RWPE2 (cell line): Measurements from ENCODE around the gene SP4.

Experiments
- ATAC-seq: fragments of 200-7000 bp; cut with Tn5 transposase; 3 replicates; pipeline ENCODE4 v1.9.1; 2021; ENCODE audit warnings: low read depth
- DNase-seq: peaks from one replicate; pipeline ENCODE4 v3.0.0-alpha.2; 2020; ENCODE audit warnings: low spot score
- H3K27ac ChIP-seq: fragments of 450-650 bp; 2 replicates; pipeline ENCODE4 v1.5.1; 2017; ENCODE audit warnings: mild to moderate bottlenecking; ENCODE audit not compliant: poor library complexity, severe bottlenecking
- H3K27me3 ChIP-seq: fragments of 250-450 bp; sonication (Bioruptor Pico); 2 replicates; pipeline ENCODE4 v1.5.1; 2021; ENCODE audit warnings: mild to moderate bottlenecking, moderate library complexity; ENCODE audit not compliant: insufficient read depth, poor library complexity, severe bottlenecking
- H3K36me3 ChIP-seq: fragments of 250-450 bp; sonication (Bioruptor Pico); 2 replicates; pipeline ENCODE4 v1.5.1; 2020; ENCODE audit warnings: low read depth, mild to moderate bottlenecking, moderate library complexity
- H3K4me1 ChIP-seq: fragments of 250-450 bp; sonication (Bioruptor Pico); 2 replicates; pipeline ENCODE4 v1.5.1; 2021; ENCODE audit warnings: mild to moderate bottlenecking, moderate library complexity; ENCODE audit not compliant: insufficient read depth, poor library complexity, severe bottlenecking
- H3K4me3 ChIP-seq: fragments of 250-450 bp; sonication (Bioruptor Pico); 2 replicates; pipeline ENCODE4 v1.5.1; 2021; ENCODE audit warnings: mild to moderate bottlenecking, moderate library complexity; ENCODE audit not compliant: severe bottlenecking
- H3K9me3 ChIP-seq: fragments of 250-450 bp; sonication (Bioruptor Pico); 2 replicates; pipeline ENCODE4 v1.5.1; 2021; ENCODE audit warnings: mild to moderate bottlenecking, moderate library complexity; ENCODE audit not compliant: severe bottlenecking
- CTCF ChIP-seq: fragments of 450-650 bp; IDR thresholded peaks from one replicate; pipeline ENCODE4 v1.5.1; 2017; ENCODE audit warnings: mild to moderate bottlenecking, moderate library complexity; ENCODE audit not compliant: poor library complexity, severe bottlenecking

Gene SP4

GRCh38 chr7:21429786-21430574 lies 2.1 kb downstream of the SP4 start:
- Histone ChIP-seq H3K4me3 (no peak overlapping the region), H3K36me3 (no peaks in the 10 kb centered on the region), H3K27ac (no peak overlapping the region), H3K27me3 (no peaks in the 10 kb centered on the region), H3K4me1 (peaks cover 21% of the 10 kb centered on the region), H3K9me3 (no peaks in the 10 kb centered on the region)
- TF ChIP-seq CTCF: no peak
- DNase-seq (no peak), ATAC-seq (no peak)

- H3K4me3 ChIP-seq: no peak overlapping the region
- no peaks in the 10 kb centered on the region for H3K36me3 ChIP-seq
These were observed 2.7 kb downstream of the SP4 start for GRCh38 chr7:21430575-21430954.

GRCh38 chr7:21443149-21443841 lies 15.4 kb downstream of the SP4 start:
- no peaks in the 10 kb centered on the region for H3K36me3 ChIP-seq
- ATAC-seq: no peak
- no peak overlapping the region for H3K4me3 ChIP-seq
- H3K4me1 ChIP-seq: no peaks in the 10 kb centered on the region
- no peak overlapping the region for H3K27ac ChIP-seq
- no peak for DNase-seq
- no peaks in the 10 kb centered on the region for H3K9me3 ChIP-seq
- no peak for TF ChIP-seq CTCF
- H3K27me3 ChIP-seq: no peaks in the 10 kb centered on the region

More at GRCh38 chr7:21430575-21430954, 2.7 kb downstream of the SP4 start:
- Histone ChIP-seq H3K27ac (no peak overlapping the region), H3K4me1 (peaks cover 21% of the 10 kb centered on the region), H3K27me3 (no peaks in the 10 kb centered on the region), H3K9me3 (no peaks in the 10 kb centered on the region)
- no peak for TF ChIP-seq CTCF
- no peak for DNase-seq
- ATAC-seq: no peak

GRCh38 chr7:21448974-21449373 lies 21.1 kb downstream of the SP4 start:
- Histone ChIP-seq H3K4me1 (no peaks in the 10 kb centered on the region), H3K27ac (no peak overlapping the region), H3K9me3 (peaks cover 10% of the 10 kb centered on the region), H3K4me3 (no peak overlapping the region), H3K36me3 (peaks cover 7% of the 10 kb centered on the region), H3K27me3 (no peaks in the 10 kb centered on the region)
- no peak for TF ChIP-seq CTCF
- DNase-seq (no peak), ATAC-seq (no peak)

- Histone ChIP-seq H3K4me3 (no peak overlapping the region), H3K27me3 (no peaks in the 10 kb centered on the region), H3K27ac (no peak overlapping the region), H3K36me3 (peaks cover 13% of the 10 kb centered on the region), H3K9me3 (peaks cover 18% of the 10 kb centered on the region), H3K4me1 (no peaks in the 10 kb centered on the region)
- DNase-seq (no peak), ATAC-seq (no peak)
- TF ChIP-seq CTCF: no peak
These were observed 22.2 kb downstream of the SP4 start for GRCh38 chr7:21450076-21450475.
